ENCODE measurements around the gene F10. TPM values are rescaled to one million over a fixed set of nuclear protein-coding genes. Genes with fewer than 3 reads are reported as not detected.

F10 gene
- total and polyA plus RNA-seq, 2 of the 13 experiments (the other 11 are each of a cell fraction or from before 2014, with no cell fraction given), result 58.4 to 237 TPM

- TF ChIP-seq CREB3 (CRISPR knock-in tag; IDR thresholded peaks at IDR 0.05) (no peak), ZNF496 (CRISPR knock-in tag; IDR thresholded peaks at IDR 0.05; ENCODE audit: insufficient replicate concordance) (no peak), BRD4 (CRISPR knock-in tag; IDR thresholded peaks at IDR 0.05) (no peak), THYN1 (CRISPR knock-in tag; IDR thresholded peaks at IDR 0.05; ENCODE audit: borderline replicate concordance, low read depth) (no peak), NONO (IDR thresholded peaks at IDR 0.05) (no peak), NONO (CRISPR knock-in tag; conservative IDR thresholded peaks at IDR 0.05) (no peak)
Measured at GRCh38 chr13:113144255-113144629, 21.6 kb downstream of the F10 start (continued).

- no peak for FAIRE-seq
- intact Hi-C loops (cut with micrococcal nuclease; ENCODE audit: unreplicated experiment), result loop anchor here (5.0 kb wide), 1 partner anchor 453 kb away; the partner anchor contains the start of gene ATP11A
- WGBS (ENCODE audit: low lambda C conversion rate), result 94% methylated on average over 12 of the region's 12 CpGs
Measured at GRCh38 chr13:113145496-113145895, 22.9 kb downstream of the F10 start.

More at GRCh38 chr13:113145496-113145895, 22.9 kb downstream of the F10 start:
- in situ Hi-C loops (cut with HindIII; ENCODE audit: extremely low pct_ligation_motif_present, low pct_unique_long_range_greater_than_20kb), result no loop called here
- Histone ChIP-seq H3K9ac (ENCODE audit: insufficient read depth, low read depth, low read length) (no peak overlapping the region), H3K4me3 (replicated peaks in 1 of 3; ENCODE audit: insufficient read depth in 1 of 3, low read depth in 2 of 3, low read length in 3 of 3) (no peak overlapping the region), H3K27me3 (ENCODE audit: control insufficient read depth in 1 of 2, insufficient read depth in 2 of 2, low read length in 2 of 2) (no peaks in the 10 kb centered on the region), H4K20me1 (ENCODE audit: insufficient read depth, low read length) (no peaks in the 10 kb centered on the region), H3K4me2 (ENCODE audit: low read depth, low read length) (no peak overlapping the region), H3K36me3 (replicated peaks in 1 of 2; ENCODE audit: control insufficient read depth in 1 of 2, insufficient read depth in 2 of 2, low read length in 2 of 2) (peaks cover 17 to 51% of the 10 kb centered on the region in 2 experiments; a peak in 4 of 5 replicates), H3K4me1 (ENCODE audit: insufficient read depth, low read length) (peaks cover 31% of the 10 kb centered on the region), H3K27ac (ENCODE audit: extremely low read length, insufficient read depth, low read length) (no peak overlapping the region), H3K9me3 (ENCODE audit: low read length) (no peaks in the 10 kb centered on the region), H2AFZ (ENCODE audit: low read length) (no peak overlapping the region), H3K79me2 (ENCODE audit: insufficient read depth, low read length) (peaks cover 5% of the 10 kb centered on the region)
- POLR2A ChIA-PET, result interaction anchor here (0.9 kb wide), 1 partner anchor 23 kb away, joined by 6 read pairs; the partner anchor contains the start of gene F10
- DNase-seq (ENCODE audit: low spot score) (no peak), ATAC-seq (no peak)
- no TSS peak for BruUV-seq (replicated peaks)
- CTCF ChIA-PET (ENCODE audit: low intra/inter-chr PET ratio, low total read pairs), result no interaction called here
- TF ChIP-seq ZXDC (CRISPR knock-in tag; IDR thresholded peaks at IDR 0.05) (no peak), REST (IDR thresholded peaks at IDR 0.05; ENCODE audit: borderline replicate concordance in 1 of 2, low read depth in 1 of 2, low read length in 2 of 2) (no peak), HBP1 (CRISPR knock-in tag; IDR thresholded peaks at IDR 0.05; ENCODE audit: low read depth) (no peak), HHEX (CRISPR knock-in tag; IDR thresholded peaks at IDR 0.05) (no peak)
